Measurements from ENCODE around the gene GRIN3A. TPM values are rescaled to one million over a fixed set of nuclear protein-coding genes. Genes with fewer than 3 reads are reported as not detected.
"Not testable (repeated sequence)": the region's sequence is repeated elsewhere in the genome, so short reads cannot be mapped to it uniquely, and the experiment has no call there.

GRIN3A gene
- total RNA-seq, 1 donor from 2014 or later = not detected

DNA sequence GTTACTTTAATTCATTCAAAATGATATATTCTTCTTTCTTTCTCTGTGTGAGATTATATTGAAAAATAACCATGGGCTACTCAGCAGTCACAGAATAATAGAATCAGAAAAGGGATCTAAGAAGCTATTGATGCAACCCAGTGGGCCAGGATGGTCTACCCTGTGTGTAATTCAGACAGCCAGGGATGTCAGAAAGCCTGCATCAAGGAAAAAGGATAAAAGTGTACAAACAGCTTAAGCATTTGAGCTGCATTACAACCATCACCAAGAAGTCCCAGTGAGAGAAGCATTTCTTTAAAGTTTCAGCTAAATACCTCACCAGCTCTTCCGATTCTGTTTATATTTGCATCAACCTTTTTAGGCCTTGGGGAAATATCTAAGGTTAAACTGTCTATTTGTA lies 105.8 kb downstream of the GRIN3A start:
- no peak for DNase-seq (ENCODE audit: low read depth)

GRCh38 chr9:101631892-101632291 lies 106.6 kb downstream of the GRIN3A start:
- no peak for DNase-seq (ENCODE audit: low read depth)

- no peak for DNase-seq (ENCODE audit: low read depth)
Observed at GRCh38 chr9:101629636-101630035, 108.8 kb downstream of the GRIN3A start.

DNA sequence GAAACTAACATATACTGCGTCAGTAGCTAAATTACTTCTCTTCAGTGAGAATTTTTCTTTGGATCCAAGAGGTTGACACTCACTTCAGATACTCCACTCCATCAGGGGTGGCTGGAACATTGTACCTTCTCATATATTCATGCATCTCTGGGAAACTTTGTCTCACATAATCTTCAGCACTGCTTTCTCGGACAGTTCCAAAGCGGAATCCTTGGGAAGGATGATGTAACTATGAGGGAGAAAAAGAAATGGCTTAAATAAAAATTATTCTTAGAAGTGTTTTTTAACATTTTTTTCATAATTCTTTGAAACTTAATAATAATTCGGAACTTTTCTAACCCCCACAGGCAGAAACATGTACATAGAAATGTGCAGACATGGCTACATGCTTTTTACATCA lies 110.3 kb downstream of the GRIN3A start:
- DNase-seq (ENCODE audit: low read depth) = peak; percentile 4

GRCh38 chr9:101626295-101626694 lies 112.2 kb downstream of the GRIN3A start:
- no peak for DNase-seq (ENCODE audit: low read depth)

- no peak for DNase-seq (ENCODE audit: low read depth)
Observed at GRCh38 chr9:101625876-101626275, 112.6 kb downstream of the GRIN3A start.

GRCh38 chr9:101620452-101620851 lies 118.0 kb downstream of the GRIN3A start:
- peak; percentile 40 for DNase-seq (ENCODE audit: low read depth)

DNA sequence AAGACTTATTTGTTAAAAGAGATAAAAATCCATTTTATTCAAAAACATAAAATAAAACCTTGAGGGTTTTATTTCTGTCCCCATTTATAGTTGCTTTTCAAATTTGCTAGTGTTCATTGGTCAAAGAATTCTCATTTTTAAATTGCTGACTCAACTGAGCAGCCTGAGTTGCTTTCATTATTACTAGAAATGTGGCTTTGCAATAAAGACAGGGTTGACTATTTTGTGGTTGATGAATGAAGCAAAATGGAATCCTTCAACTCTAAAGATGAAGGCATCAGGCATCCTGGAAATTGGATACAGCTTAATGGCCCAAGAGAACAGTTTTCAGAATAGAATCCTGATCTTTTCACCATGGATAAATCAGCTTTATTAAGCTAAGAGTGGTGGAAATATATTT lies 119.7 kb downstream of the GRIN3A start:
- peak; percentile 1 for DNase-seq (ENCODE audit: low read depth)

- DNase-seq (ENCODE audit: low read depth) = no peak
Observed at GRCh38 chr9:101605547-101605946, 132.9 kb downstream of the GRIN3A start.

GRCh38 chr9:101604296-101604695 lies 134.2 kb downstream of the GRIN3A start:
- DNase-seq (ENCODE audit: low read depth) = no peak

GRCh38 chr9:101601904-101602765 lies 136.3 kb downstream of the GRIN3A start:
- peak; percentile 58 for DNase-seq (ENCODE audit: low read depth)

DNA sequence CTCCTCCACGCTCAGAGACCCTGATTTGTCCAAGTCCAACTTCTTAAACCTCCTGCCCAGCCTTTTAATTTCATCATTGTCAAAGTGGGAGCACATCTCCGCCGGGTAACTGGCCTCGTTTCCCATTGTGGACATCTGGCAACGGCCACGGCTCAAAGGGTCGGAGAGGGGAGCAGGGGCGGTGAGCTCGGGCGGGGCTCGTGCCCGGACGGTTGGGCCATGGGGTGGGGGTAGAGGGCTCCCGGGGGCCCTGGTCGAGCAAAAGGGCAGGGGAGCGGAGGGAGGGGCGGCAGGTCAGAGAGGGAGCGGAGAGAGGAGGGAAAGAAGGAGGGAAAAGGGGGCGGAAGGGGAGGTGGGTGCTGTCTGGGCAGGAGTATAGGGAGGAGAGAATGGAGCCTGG lies 143.7 kb downstream of the GRIN3A start, which contains the start of gene PPP3R2:
TSS of gene PPP3R2 (minus strand) at position 174 of the 400 bp plus-strand sequence. CDS start at position 126, 48 bp downstream.
- no peak for DNase-seq (ENCODE audit: low read depth)

- no peak for DNase-seq (ENCODE audit: low read depth)
Observed at GRCh38 chr9:101593345-101593744, 145.1 kb downstream of the GRIN3A start.

GRCh38 chr9:101592788-101593187 lies 145.7 kb downstream of the GRIN3A start:
- DNase-seq (ENCODE audit: low read depth) = no peak

DNA sequence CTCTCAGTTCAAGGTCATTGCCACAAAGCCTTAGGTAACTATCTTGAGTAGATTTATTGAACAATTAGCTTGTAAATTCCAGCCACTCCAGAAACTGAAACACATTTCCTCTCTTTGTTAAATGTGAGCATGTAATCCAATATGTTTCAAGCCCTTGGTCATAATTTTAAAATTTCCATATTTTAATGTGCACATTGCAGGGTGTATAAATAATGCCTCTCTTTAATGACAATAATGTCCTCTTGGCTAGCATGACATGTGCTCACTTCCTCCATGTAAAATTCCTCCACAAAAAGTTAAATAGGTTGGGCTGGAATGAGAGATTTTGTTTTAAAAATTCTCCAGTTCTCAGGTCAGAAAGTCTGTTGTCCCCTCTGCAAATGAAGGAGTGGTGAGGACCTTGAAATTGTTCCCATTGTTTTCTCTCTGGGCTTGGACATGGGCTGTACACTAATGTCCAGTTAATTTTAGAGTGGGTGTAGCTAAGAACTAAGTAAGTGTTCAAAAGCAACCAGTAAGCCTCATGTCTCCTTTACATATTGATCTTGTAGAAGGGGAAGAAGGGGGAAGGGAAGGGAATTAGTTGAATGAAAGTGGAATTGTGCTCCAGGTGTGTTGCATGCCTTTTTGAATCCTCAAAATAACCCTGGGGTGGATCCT lies 146.5 kb downstream of the GRIN3A start:
- no peak for DNase-seq (ENCODE audit: low read depth)

DNA sequence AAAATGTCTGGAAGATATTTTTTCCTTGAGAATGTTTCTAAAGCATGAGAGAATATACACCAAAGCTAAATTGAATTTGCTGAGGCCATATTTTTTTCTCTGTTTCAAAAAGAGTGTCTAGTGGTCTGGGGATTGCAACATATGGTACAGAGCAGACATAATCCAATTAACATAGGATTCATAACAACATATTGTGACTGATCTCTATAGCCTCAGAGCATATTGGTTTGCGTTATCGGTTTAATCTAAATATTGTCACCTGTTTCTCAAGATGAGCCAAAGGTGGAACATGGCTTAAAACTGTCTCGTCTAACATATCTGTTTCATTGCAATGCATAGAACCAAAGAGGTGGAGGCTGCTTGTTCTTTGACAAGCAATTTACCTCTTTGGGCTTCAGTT lies 147.5 kb downstream of the GRIN3A start:
- no peak for DNase-seq (ENCODE audit: low read depth)

DNA sequence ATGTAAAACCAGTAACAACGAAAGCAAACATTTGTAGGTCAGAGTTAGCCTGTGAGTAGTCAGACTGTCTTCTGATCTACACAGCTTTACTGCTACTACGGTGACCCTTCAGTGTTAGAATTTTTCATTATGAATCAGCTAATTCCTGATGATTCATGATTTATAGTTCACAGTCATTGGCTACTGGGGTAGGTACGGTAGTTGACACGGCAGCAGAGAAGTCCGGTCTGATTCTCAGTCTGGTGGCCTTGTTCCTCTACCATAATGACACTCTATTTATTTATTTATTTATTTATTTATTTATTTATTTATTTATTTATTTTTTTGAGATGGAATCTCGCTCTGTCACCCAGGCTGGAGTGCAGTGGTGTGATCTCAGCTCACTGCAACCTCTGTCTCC lies 148.4 kb downstream of the GRIN3A start:
- DNase-seq (ENCODE audit: low read depth) = not testable (repeated sequence)

DNA sequence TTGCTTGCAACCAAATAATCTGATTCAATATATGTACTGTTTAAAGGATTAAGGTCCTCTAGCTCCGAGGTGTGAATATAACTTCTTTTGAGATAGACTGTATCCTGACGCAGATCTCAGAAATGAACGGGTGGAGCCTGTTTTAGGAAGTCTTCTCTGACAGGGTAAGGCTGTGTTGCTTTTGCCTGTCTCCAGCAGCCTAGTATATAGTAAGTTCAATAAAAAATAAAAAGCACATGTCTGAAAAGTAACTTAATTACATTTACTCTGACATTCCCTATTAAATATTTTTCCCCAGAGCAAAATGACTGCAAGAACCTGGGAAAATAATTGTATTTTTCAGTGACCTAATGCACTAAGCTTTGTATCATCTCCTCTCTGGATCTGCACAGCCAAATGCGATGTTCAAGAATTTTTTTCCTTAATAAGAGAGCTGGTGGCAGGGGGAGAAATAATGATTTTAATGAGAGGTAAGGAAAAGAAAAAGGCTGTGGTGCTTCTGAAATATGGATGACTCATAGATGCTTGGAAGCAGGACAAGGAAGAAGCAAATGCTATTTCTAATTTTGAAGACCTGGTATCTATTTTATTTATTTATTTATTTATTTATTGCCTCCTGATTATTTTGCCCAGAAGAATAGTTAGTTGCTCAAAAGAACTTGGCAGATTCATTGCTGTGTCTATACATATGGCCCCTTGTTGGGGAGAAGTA lies 151.0 kb downstream of the GRIN3A start:
- DNase-seq (ENCODE audit: low read depth) = no peak

DNA sequence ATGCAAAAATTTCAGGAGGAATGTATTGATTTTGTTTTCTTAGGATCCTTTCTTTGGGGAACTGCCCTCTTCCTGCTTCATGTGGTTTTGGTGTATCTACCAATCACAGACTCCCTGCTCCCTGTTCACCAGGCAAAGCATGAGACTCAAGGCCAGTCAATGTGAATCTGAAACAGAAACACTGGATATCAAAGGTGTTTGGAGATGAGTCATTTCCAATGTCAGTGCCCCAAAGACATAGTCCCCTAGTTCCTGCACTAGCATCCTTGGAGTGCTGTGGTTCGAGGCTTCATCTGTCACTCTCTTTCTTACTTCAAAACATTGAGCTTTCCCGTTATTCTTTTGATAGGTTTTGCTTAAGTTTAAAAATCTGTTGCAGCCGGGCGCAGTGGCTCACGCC lies 151.8 kb downstream of the GRIN3A start:
- DNase-seq (ENCODE audit: low read depth) = no peak

DNA sequence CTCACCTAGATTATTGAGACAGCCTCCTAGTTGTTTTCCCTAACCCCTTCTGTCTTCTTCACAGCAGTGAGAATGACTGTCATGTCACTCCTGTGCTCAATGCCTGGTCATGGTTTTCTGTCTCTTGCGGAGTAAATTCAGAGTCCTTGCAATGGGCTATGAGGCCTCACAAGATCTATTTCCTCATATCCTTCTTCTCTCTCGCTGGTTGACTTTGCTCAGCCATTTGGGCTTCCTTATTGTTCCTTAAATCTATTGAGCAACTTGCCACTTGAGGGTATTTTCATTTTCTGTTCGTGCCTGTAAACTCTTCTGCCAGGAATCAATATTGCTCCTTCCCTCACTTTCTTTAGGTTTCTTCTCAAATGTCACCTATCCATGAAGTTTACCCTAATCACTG lies 152.7 kb downstream of the GRIN3A start:
- no peak for DNase-seq (ENCODE audit: low read depth)

GRCh38 chr9:101582553-101582952 lies 155.9 kb downstream of the GRIN3A start:
- DNase-seq (ENCODE audit: low read depth) = peak; percentile 10
